ENCODE measurements around the gene HCN4. TPM values are rescaled to one million over a fixed set of nuclear protein-coding genes. Genes with fewer than 3 reads are reported as not detected.
"Not testable (repeated sequence)": the region's sequence is repeated elsewhere in the genome, so short reads cannot be mapped to it uniquely, and the experiment has no call there.

HCN4 gene
- 1 to 10 TPM in 1 of 2 donors, under 1 TPM in 1; 0.78 to 2.0 TPM for total RNA-seq

GRCh38 chr15:73368301-73369136, at the start of gene HCN4:
Gene HCN4, minus strand, starts transcription at chr15:73368958. Its CDS starts 688 bp downstream, at chr15:73368270.
- no peak for TF ChIP-seq POLR2A (IDR thresholded peaks at IDR 0.05)
- no peak for TF ChIP-seq CTCF (IDR thresholded peaks at IDR 0.05)
- H3K27ac ChIP-seq: no peak within 1 kb of the TSS
- DNase-seq: peak in 3 of 4 donors; percentile 13 to 40 (median 28)
- ATAC-seq: peak; percentile 26
- H3K36me3 ChIP-seq (replicated peaks in 1 of 2; ENCODE audit: insufficient read depth in 1 of 2, low read depth in 2 of 2): no peaks in the 10 kb centered on the region
- H3K4me1 ChIP-seq: peaks cover 24% of the 10 kb centered on the region
- 1% methylated on average over 76 of the region's 109 CpGs; no CpG with 5 or more reads in 1 of the 2 donors for WGBS, 2 donors
- intact Hi-C loops (cut with DNase I): no loop called here
- no peaks in the 10 kb centered on the region for H3K9me3 ChIP-seq
- peaks cover 0 to 23% of the 10 kb centered on the region in 2 donors for H3K27me3 ChIP-seq
- H3K4me3 ChIP-seq: no peak within 1 kb of the TSS

GRCh38 chr15:73414876-73415275, 46.1 kb upstream of the HCN4 start:
- no peak for DNase-seq
- no peaks in the 10 kb centered on the region for H3K36me3 ChIP-seq (replicated peaks in 1 of 2; ENCODE audit: insufficient read depth in 1 of 2, low read depth in 2 of 2)
- H3K4me3 ChIP-seq: no peak overlapping the region
- intact Hi-C loops (cut with DNase I): no loop called here
- no peak for ATAC-seq
- H3K9me3 ChIP-seq: no peaks in the 10 kb centered on the region
- 47 to 58% methylated on average over 3 of the region's 3 CpGs for WGBS, 2 donors
- no peaks in the 10 kb centered on the region for H3K27me3 ChIP-seq
- H3K27ac ChIP-seq: no peak overlapping the region
- H3K4me1 ChIP-seq: no peaks in the 10 kb centered on the region
- TF ChIP-seq CTCF (IDR thresholded peaks at IDR 0.05) (no peak), POLR2A (IDR thresholded peaks at IDR 0.05) (no peak)

- DNase-seq: no peak
- no peak overlapping the region for H3K27ac ChIP-seq
- intact Hi-C loops (cut with DNase I): no loop called here
Observed at GRCh38 chr15:73403171-73403570, 34.4 kb upstream of the HCN4 start.

GRCh38 chr15:73400222-73400621, 31.5 kb upstream of the HCN4 start:
- H3K36me3 ChIP-seq (replicated peaks in 1 of 2; ENCODE audit: insufficient read depth in 1 of 2, low read depth in 2 of 2); H3K27ac ChIP-seq; H3K9me3 ChIP-seq; intact Hi-C loops (cut with DNase I); DNase-seq; ATAC-seq; H3K4me3 ChIP-seq; H3K27me3 ChIP-seq; H3K4me1 ChIP-seq: not testable (repeated sequence)
- WGBS, 2 donors: 58 to 67% methylated on average over 6 of the region's 6 CpGs

More at GRCh38 chr15:73403171-73403570, 34.4 kb upstream of the HCN4 start:
- Histone ChIP-seq H3K27me3 (no peaks in the 10 kb centered on the region), H3K4me1 (no peaks in the 10 kb centered on the region), H3K36me3 (replicated peaks in 1 of 2; ENCODE audit: insufficient read depth in 1 of 2, low read depth in 2 of 2) (no peaks in the 10 kb centered on the region), H3K4me3 (no peak overlapping the region), H3K9me3 (no peaks in the 10 kb centered on the region)
- no peak for ATAC-seq
- TF ChIP-seq CTCF (IDR thresholded peaks at IDR 0.05) (no peak), POLR2A (IDR thresholded peaks at IDR 0.05) (no peak)

GRCh38 chr15:73398861-73399260, 30.1 kb upstream of the HCN4 start:
- Histone ChIP-seq H3K36me3 (replicated peaks in 1 of 2; ENCODE audit: insufficient read depth in 1 of 2, low read depth in 2 of 2) (no peaks in the 10 kb centered on the region), H3K27me3 (no peaks in the 10 kb centered on the region), H3K4me3 (no peak overlapping the region), H3K9me3 (no peaks in the 10 kb centered on the region), H3K27ac (no peak overlapping the region), H3K4me1 (no peaks in the 10 kb centered on the region)
- DNase-seq (no peak), ATAC-seq (no peak)
- intact Hi-C loops (cut with DNase I): no loop called here
- TF ChIP-seq CTCF (IDR thresholded peaks at IDR 0.05) (no peak), POLR2A (IDR thresholded peaks at IDR 0.05) (no peak)
- 56 to 65% methylated on average over 4 of the region's 4 CpGs for WGBS, 2 donors
